BE2C (cell line): ENCODE results near the gene RNF167.
A peak's percentile ranks its signal among the peaks of the same experiment; 100 is the strongest.

Experiments used
- DNase-seq: peaks from one replicate; pipeline ENCODE4 v3.0.0-alpha.2; 2020
- H3K27me3 ChIP-seq: fragments of 250-450 bp; sonication (Bioruptor Pico); 2 replicates; pipeline ENCODE4 v1.5.1; 2020; ENCODE audit warnings: mild to moderate bottlenecking
- H3K36me3 ChIP-seq: fragments of 250-450 bp; sonication (Bioruptor Pico); 2 replicates; pipeline ENCODE4 v1.5.1; 2020; ENCODE audit warnings: mild to moderate bottlenecking
- H3K4me1 ChIP-seq: fragments of 250-450 bp; sonication (Bioruptor Pico); 2 replicates; pipeline ENCODE4 v1.5.1; 2020
- H3K4me3 ChIP-seq: 2 replicates; pipeline ENCODE4 v1.5.1; 2011; ENCODE audit warnings: low read depth, low read length
- H3K9me3 ChIP-seq: fragments of 250-450 bp; sonication (Bioruptor Pico); 2 replicates; pipeline ENCODE4 v1.5.1; 2020
- CTCF ChIP-seq: IDR thresholded peaks from 2 replicates; pipeline ENCODE4 v1.5.1; 2012; ENCODE audit warnings: mild to moderate bottlenecking, low read depth, low read length

The RNF167 gene

GRCh38 chr17:4931963-4932362 lies 8.1 kb upstream of the RNF167 start, which contains the start of gene GP1BA:
GP1BA (plus strand) TSS chr17:4932277; CDS start chr17:4932605, 328 bp downstream.
- DNase-seq: no peak
- Histone ChIP-seq H3K36me3 (no peaks in the 10 kb centered on the region), H3K9me3 (no peaks in the 10 kb centered on the region), H3K4me3 (no peak within 1 kb of the TSS), H3K27me3 (no peaks in the 10 kb centered on the region), H3K4me1 (no peaks in the 10 kb centered on the region)
- no peak for TF ChIP-seq CTCF

GRCh38 chr17:4932756-4933155 lies 7.3 kb upstream of the RNF167 start:
- Histone ChIP-seq H3K27me3 (no peaks in the 10 kb centered on the region), H3K9me3 (no peaks in the 10 kb centered on the region), H3K4me1 (no peaks in the 10 kb centered on the region), H3K36me3 (no peaks in the 10 kb centered on the region), H3K4me3 (no peak overlapping the region)
- DNase-seq: no peak
- TF ChIP-seq CTCF: no peak

GRCh38 chr17:4933646-4934045 lies 6.4 kb upstream of the RNF167 start:
- no peak for TF ChIP-seq CTCF
- H3K36me3 ChIP-seq: no peaks in the 10 kb centered on the region; the same call in 1 of the 2 replicates

GRCh38 chr17:4934173-4934979 lies 5.7 kb upstream of the RNF167 start:
- H3K36me3 ChIP-seq: no peaks in the 10 kb centered on the region; the same call in 1 of the 2 replicates
- TF ChIP-seq CTCF: peak; percentile 41

More at GRCh38 chr17:4933646-4934045, 6.4 kb upstream of the RNF167 start:
- H3K9me3 ChIP-seq: no peaks in the 10 kb centered on the region
- DNase-seq: no peak
- no peaks in the 10 kb centered on the region for H3K27me3 ChIP-seq
- no peaks in the 10 kb centered on the region for H3K4me1 ChIP-seq
- no peak overlapping the region for H3K4me3 ChIP-seq

GRCh38 chr17:4935650-4936049 lies 4.4 kb upstream of the RNF167 start:
- Histone ChIP-seq H3K27me3 (no peaks in the 10 kb centered on the region), H3K36me3 (no peaks in the 10 kb centered on the region; the same call in 1 of the 2 replicates), H3K4me1 (no peaks in the 10 kb centered on the region), H3K4me3 (no peak overlapping the region), H3K9me3 (no peaks in the 10 kb centered on the region)
- no peak for TF ChIP-seq CTCF
- no peak for DNase-seq

More at GRCh38 chr17:4934173-4934979, 5.7 kb upstream of the RNF167 start:
- Histone ChIP-seq H3K4me1 (no peaks in the 10 kb centered on the region), H3K9me3 (no peaks in the 10 kb centered on the region), H3K27me3 (no peaks in the 10 kb centered on the region), H3K4me3 (no peak overlapping the region)
- peak; percentile 37 for DNase-seq

- H3K9me3 ChIP-seq: no peaks in the 10 kb centered on the region
- no peak for DNase-seq
- no peaks in the 10 kb centered on the region for H3K27me3 ChIP-seq
- H3K36me3 ChIP-seq: no peaks in the 10 kb centered on the region; the same call in 1 of the 2 replicates
- H3K4me3 ChIP-seq: no peak overlapping the region
- H3K4me1 ChIP-seq: no peaks in the 10 kb centered on the region
- TF ChIP-seq CTCF: no peak
Measured at GRCh38 chr17:4936436-4936835, 3.6 kb upstream of the RNF167 start.
